Central memory CD8-positive, alpha-beta T cell (primary cell): ENCODE results near the gene ANKRD45.
"Not testable (repeated sequence)": the region's sequence is repeated elsewhere in the genome, so short reads cannot be mapped to it uniquely, and the experiment has no call there.

ENCODE experiments used
- ATAC-seq: fragments of 150-1000 bp; cut with Tn5 transposase; replicated peaks from 2 replicates; pipeline ENCODE4 v1.10.0; 2022; ENCODE audit warnings: mild to moderate bottlenecking, moderate FRiP score, moderate number of reproducible peaks; ENCODE audit not compliant: poor library complexity, severe bottlenecking; ENCODE audit errors: extremely low read depth
- DNase-seq, 2 donors: peaks; one replicate each; pipeline ENCODE4 v3.0.0; 2021; ENCODE audit warnings: low spot score in 2 of 2
- H3K27ac Mint-ChIP-seq: one replicate; pipeline ENCODE4 v1.8.0; 2022; ENCODE audit warnings: low read depth, mild to moderate bottlenecking, moderate library complexity, mixed read lengths
- H3K27me3 Mint-ChIP-seq: one replicate; pipeline ENCODE4 v1.8.0; 2022; ENCODE audit warnings: mixed read lengths
- H3K36me3 Mint-ChIP-seq: one replicate; pipeline ENCODE4 v1.8.0; 2022; ENCODE audit warnings: mild to moderate bottlenecking, moderate library complexity, mixed read lengths; ENCODE audit not compliant: insufficient read depth
- H3K4me1 Mint-ChIP-seq: one replicate; pipeline ENCODE4 v1.8.0; 2022; ENCODE audit warnings: mixed read lengths
- H3K4me3 Mint-ChIP-seq: one replicate; pipeline ENCODE4 v1.8.0; 2022; ENCODE audit warnings: mild to moderate bottlenecking, moderate library complexity, mixed read lengths
- H3K9me3 Mint-ChIP-seq: one replicate; pipeline ENCODE4 v1.8.0; 2022; ENCODE audit warnings: mixed read lengths

Gene ANKRD45

GRCh38 chr1:173638043-173639021 is 31.3 kb downstream of the ANKRD45 start:
- Mint-ChIP-seq H3K27me3 (no peaks in the 10 kb centered on the region), H3K36me3 (peaks cover 2% of the 10 kb centered on the region), H3K4me3 (no peak overlapping the region), H3K9me3 (peaks cover 8% of the 10 kb centered on the region), H3K27ac (no peak overlapping the region), H3K4me1 (no peaks in the 10 kb centered on the region)
- ATAC-seq (no peak), DNase-seq (no peak)

GRCh38 chr1:173637236-173638042 is 32.2 kb downstream of the ANKRD45 start:
- ATAC-seq, H3K4me1 Mint-ChIP-seq, H3K4me3 Mint-ChIP-seq, H3K9me3 Mint-ChIP-seq, DNase-seq, H3K27me3 Mint-ChIP-seq, H3K27ac Mint-ChIP-seq, H3K36me3 Mint-ChIP-seq: not testable (repeated sequence)

GRCh38 chr1:173635116-173635515 is 34.5 kb downstream of the ANKRD45 start, which contains the start of gene TEX50:
TEX50 (plus strand) TSS chr1:173635338; CDS start chr1:173635522, 184 bp downstream.
- Mint-ChIP-seq H3K27ac (no peak within 1 kb of the TSS), H3K27me3 (no peaks in the 10 kb centered on the region), H3K9me3 (peaks cover 8% of the 10 kb centered on the region), H3K4me1 (no peaks in the 10 kb centered on the region), H3K4me3 (no peak within 1 kb of the TSS), H3K36me3 (peaks cover 2% of the 10 kb centered on the region)
- no peak for DNase-seq
- no peak for ATAC-seq

- ATAC-seq = no peak
- Mint-ChIP-seq H3K27me3 (no peaks in the 10 kb centered on the region), H3K4me1 (no peaks in the 10 kb centered on the region), H3K4me3 (no peak overlapping the region), H3K9me3 (no peaks in the 10 kb centered on the region), H3K36me3 (no peaks in the 10 kb centered on the region), H3K27ac (no peak overlapping the region)
- no peak for DNase-seq
Measured at GRCh38 chr1:173628888-173629287, 40.8 kb downstream of the ANKRD45 start.

- H3K27ac Mint-ChIP-seq = no peak overlapping the region
- ATAC-seq = no peak
- H3K27me3 Mint-ChIP-seq = no peaks in the 10 kb centered on the region
- H3K36me3 Mint-ChIP-seq = no peaks in the 10 kb centered on the region
- H3K9me3 Mint-ChIP-seq = no peaks in the 10 kb centered on the region
- no peak overlapping the region for H3K4me3 Mint-ChIP-seq
- DNase-seq = no peak
- H3K4me1 Mint-ChIP-seq = no peaks in the 10 kb centered on the region
Measured at GRCh38 chr1:173627269-173627668, 42.4 kb downstream of the ANKRD45 start.

GRCh38 chr1:173616859-173617258 is 52.8 kb downstream of the ANKRD45 start:
- no peaks in the 10 kb centered on the region for H3K36me3 Mint-ChIP-seq
- ATAC-seq (peak; percentile 52), DNase-seq (no peak)
- no peak overlapping the region for H3K27ac Mint-ChIP-seq
- peaks cover 12% of the 10 kb centered on the region for H3K4me1 Mint-ChIP-seq
- no peak overlapping the region for H3K4me3 Mint-ChIP-seq
- H3K27me3 Mint-ChIP-seq = peaks cover 39% of the 10 kb centered on the region
- H3K9me3 Mint-ChIP-seq = peaks cover 24% of the 10 kb centered on the region

- not testable (repeated sequence) for H3K4me3 Mint-ChIP-seq, H3K27ac Mint-ChIP-seq, DNase-seq, H3K36me3 Mint-ChIP-seq, H3K27me3 Mint-ChIP-seq, ATAC-seq, H3K9me3 Mint-ChIP-seq
- H3K4me1 Mint-ChIP-seq = peaks cover 12% of the 10 kb centered on the region
Measured at GRCh38 chr1:173613086-173613485, 56.6 kb downstream of the ANKRD45 start.

GRCh38 chr1:173608503-173609216 is 61.0 kb downstream of the ANKRD45 start:
- ATAC-seq (no peak), DNase-seq (no peak)
- Mint-ChIP-seq H3K36me3 (no peaks in the 10 kb centered on the region), H3K4me3 (no peak overlapping the region), H3K27ac (no peak overlapping the region), H3K4me1 (no peaks in the 10 kb centered on the region), H3K27me3 (peaks cover 6% of the 10 kb centered on the region), H3K9me3 (no peaks in the 10 kb centered on the region)

- DNase-seq (no peak), ATAC-seq (no peak)
- Mint-ChIP-seq H3K4me1 (peaks cover 10% of the 10 kb centered on the region), H3K27me3 (peaks cover 6% of the 10 kb centered on the region), H3K4me3 (no peak within 1 kb of the TSS), H3K9me3 (no peaks in the 10 kb centered on the region), H3K36me3 (no peaks in the 10 kb centered on the region), H3K27ac (no peak within 1 kb of the TSS)
Measured at GRCh38 chr1:173603056-173603591, 66.5 kb downstream of the ANKRD45 start, which contains the start of gene SLC9C2. SLC9C2 (minus strand) TSS chr1:173603072; CDS start chr1:173601776, 1,296 bp downstream.

- Mint-ChIP-seq H3K9me3 (no peaks in the 10 kb centered on the region), H3K36me3 (no peaks in the 10 kb centered on the region), H3K27me3 (no peaks in the 10 kb centered on the region), H3K4me1 (peaks cover 10% of the 10 kb centered on the region), H3K4me3 (peak overlapping the region; percentile 30), H3K27ac (peak overlapping the region; percentile 34)
- no peak for ATAC-seq
- no peak for DNase-seq
Measured at GRCh38 chr1:173601588-173601987, 68.1 kb downstream of the ANKRD45 start.

GRCh38 chr1:173596097-173596825 is 73.4 kb downstream of the ANKRD45 start:
- no peaks in the 10 kb centered on the region for H3K9me3 Mint-ChIP-seq
- H3K27ac Mint-ChIP-seq = no peak overlapping the region
- H3K4me3 Mint-ChIP-seq = no peak overlapping the region
- no peaks in the 10 kb centered on the region for H3K27me3 Mint-ChIP-seq
- DNase-seq = no peak
- no peak for ATAC-seq
- H3K36me3 Mint-ChIP-seq = no peaks in the 10 kb centered on the region
- peaks cover 9% of the 10 kb centered on the region for H3K4me1 Mint-ChIP-seq
